ENCODE measurements around the gene PFKL.
A peak's percentile ranks its signal among the peaks of the same experiment; 100 is the strongest.
"Not testable (repeated sequence)": the region's sequence is repeated elsewhere in the genome, so short reads cannot be mapped to it uniquely, and the experiment has no call there.

PFKL gene

GRCh38 chr21:44294391-44295162 is 5.3 kb upstream of the PFKL start:
- DNase-seq (ENCODE audit: low read depth, low spot score): no peak

GRCh38 chr21:44295163-44295573 is 4.7 kb upstream of the PFKL start:
- DNase-seq (ENCODE audit: low read depth, low spot score): no peak

GRCh38 chr21:44295646-44296045 is 4.2 kb upstream of the PFKL start:
- DNase-seq (ENCODE audit: low read depth, low spot score): no peak

- DNase-seq (ENCODE audit: low read depth, low spot score): no peak
Measured at GRCh38 chr21:44296103-44296519, 3.7 kb upstream of the PFKL start.

- DNase-seq (ENCODE audit: low read depth, low spot score): no peak
Measured at GRCh38 chr21:44296916-44297315, 2.9 kb upstream of the PFKL start.

GRCh38 chr21:44297525-44298290 is 2.1 kb upstream of the PFKL start:
- peak; percentile 38 for DNase-seq (ENCODE audit: low read depth, low spot score)

- DNase-seq (ENCODE audit: low read depth, low spot score): no peak
Measured at GRCh38 chr21:44298301-44298700, 1.6 kb upstream of the PFKL start.

- no peak for DNase-seq (ENCODE audit: low read depth, low spot score)
Measured at GRCh38 chr21:44299085-44299457, 782 bp upstream of the PFKL start.

GRCh38 chr21:44300262-44300959 is 558 bp downstream of the PFKL start:
- DNase-seq (ENCODE audit: low read depth, low spot score): no peak

- no peak for DNase-seq (ENCODE audit: low read depth, low spot score)
Measured at GRCh38 chr21:44301141-44301540, 1.3 kb downstream of the PFKL start.

GRCh38 chr21:44301961-44302406 is 2.1 kb downstream of the PFKL start:
- no peak for DNase-seq (ENCODE audit: low read depth, low spot score)

GRCh38 chr21:44302573-44303401 is 2.9 kb downstream of the PFKL start:
- DNase-seq (ENCODE audit: low read depth, low spot score): not testable (repeated sequence)

- no peak for DNase-seq (ENCODE audit: low read depth, low spot score)
Measured at GRCh38 chr21:44303490-44303981, 3.7 kb downstream of the PFKL start.

GRCh38 chr21:44304011-44304616 is 4.3 kb downstream of the PFKL start:
- DNase-seq (ENCODE audit: low read depth, low spot score): no peak

- DNase-seq (ENCODE audit: low read depth, low spot score): no peak
Measured at GRCh38 chr21:44304877-44305293, 5.0 kb downstream of the PFKL start.

- no peak for DNase-seq (ENCODE audit: low read depth, low spot score)
Measured at GRCh38 chr21:44305691-44306090, 5.8 kb downstream of the PFKL start.

GRCh38 chr21:44306936-44307704 is 7.3 kb downstream of the PFKL start:
- no peak for DNase-seq (ENCODE audit: low read depth, low spot score)

GRCh38 chr21:44310628-44311507 is 11.0 kb downstream of the PFKL start:
- no peak for DNase-seq (ENCODE audit: low read depth, low spot score)

GRCh38 chr21:44312089-44312488 is 12.2 kb downstream of the PFKL start:
- DNase-seq (ENCODE audit: low read depth, low spot score): no peak

Measured in brain pericyte (primary cell).